Omental fat pad (tissue), 4 donors: ENCODE measurements around the gene TAF1B. TPM values are rescaled to one million over a fixed set of nuclear protein-coding genes. Genes with fewer than 3 reads are reported as not detected.

Source experiments
- ATAC-seq: fragments of 150-250 bp; one replicate; pipeline ENCODE4 v1.9.1; 2016; ENCODE audit warnings: mild to moderate bottlenecking, moderate library complexity; ENCODE audit not compliant: low FRiP score
- DNase-seq: peaks from one replicate; pipeline ENCODE4 v3.0.0-alpha.2; 2019; ENCODE audit warnings: low spot score
- CTCF ChIP-seq, 3 donors: fragments of 450-650 bp; IDR thresholded peaks; one replicate each; pipeline ENCODE4 v1.5.1; 2016 to 2017; ENCODE audit warnings: antibody characterized with exemption in 3 of 3, mild to moderate bottlenecking in 3 of 3, moderate library complexity in 2 of 3
- total RNA-seq, 4 donors: library from RNA; depleted of rRNA; stranded (reverse); fragments of >200 nt; gene quantifications; one replicate each; pipeline ENCODE4 v1.1.0, GENCODE V29; 2016

TAF1B gene
- 10 to 100 TPM; 16.1 to 21.1 (median 19.1) TPM for total RNA-seq

DNA sequence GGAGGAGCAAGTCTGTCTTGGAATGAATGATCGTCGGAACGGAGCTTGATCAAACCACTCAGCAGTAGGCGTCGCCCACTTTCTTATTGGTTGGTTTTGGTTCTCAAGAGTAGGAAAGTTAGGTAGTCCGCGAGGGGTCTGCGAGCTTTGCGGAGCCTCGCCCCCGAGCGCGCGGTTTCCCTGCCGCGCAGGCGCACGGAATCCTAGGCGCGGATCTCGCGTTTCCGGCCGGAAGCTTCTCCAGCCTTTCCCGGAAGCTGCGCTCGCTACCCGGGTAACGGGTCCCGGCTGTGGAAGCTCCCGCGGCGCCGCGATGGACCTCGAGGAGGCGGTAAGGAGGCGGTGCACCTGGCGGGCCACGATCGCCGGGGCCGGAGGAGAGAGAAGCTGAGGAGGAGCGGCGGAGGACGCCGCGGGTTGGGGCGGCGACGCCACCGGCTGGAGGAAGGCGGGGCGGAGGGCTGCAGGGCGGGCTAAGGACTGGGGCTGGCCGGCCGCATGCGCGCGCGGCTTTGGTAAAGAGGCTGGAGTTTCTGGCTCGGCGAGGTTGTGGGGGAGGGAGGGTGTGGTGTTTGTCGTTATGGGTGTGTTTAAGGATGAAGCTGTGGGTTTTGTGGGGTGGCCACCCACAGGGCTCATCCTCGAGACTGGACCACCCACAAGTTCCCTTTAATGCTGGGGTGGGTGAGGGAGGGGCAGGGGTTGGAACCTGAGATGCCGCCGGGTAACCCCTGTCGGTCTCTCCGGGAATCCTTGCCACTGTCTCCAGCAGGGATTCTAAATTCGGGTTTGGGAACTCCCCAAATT is at the start of gene TAF1B:
Gene TAF1B, plus strand, starts transcription at position 246 of the 807 bp plus-strand sequence. Its CDS starts 68 bp downstream, at position 314.
- ATAC-seq (peak; percentile 95), DNase-seq (peak; percentile 52)
- TF ChIP-seq CTCF (IDR thresholded peaks at IDR 0.05), result no peak

- no peak for TF ChIP-seq CTCF (IDR thresholded peaks at IDR 0.05)
- no peak for ATAC-seq
- DNase-seq, result no peak
Observed at GRCh38 chr2:9793918-9794717, 49.2 kb upstream of the TAF1B start.

- TF ChIP-seq CTCF (IDR thresholded peaks at IDR 0.05), result no peak
- DNase-seq, result no peak
- ATAC-seq, result no peak
Observed at GRCh38 chr2:9795071-9795470, 48.2 kb upstream of the TAF1B start.

GRCh38 chr2:9796056-9797010 is 46.9 kb upstream of the TAF1B start:
- no peak for DNase-seq
- no peak for ATAC-seq
- TF ChIP-seq CTCF (IDR thresholded peaks at IDR 0.05), result no peak

GRCh38 chr2:9797086-9797485 is 46.2 kb upstream of the TAF1B start:
- ATAC-seq, result no peak
- TF ChIP-seq CTCF (IDR thresholded peaks at IDR 0.05), result no peak
- no peak for DNase-seq

GRCh38 chr2:9797681-9798556 is 45.4 kb upstream of the TAF1B start:
- no peak for TF ChIP-seq CTCF (IDR thresholded peaks at IDR 0.05)
- ATAC-seq, result no peak
- no peak for DNase-seq
